ENCODE measurements around the gene C14orf180.

The C14orf180 gene

DNA sequence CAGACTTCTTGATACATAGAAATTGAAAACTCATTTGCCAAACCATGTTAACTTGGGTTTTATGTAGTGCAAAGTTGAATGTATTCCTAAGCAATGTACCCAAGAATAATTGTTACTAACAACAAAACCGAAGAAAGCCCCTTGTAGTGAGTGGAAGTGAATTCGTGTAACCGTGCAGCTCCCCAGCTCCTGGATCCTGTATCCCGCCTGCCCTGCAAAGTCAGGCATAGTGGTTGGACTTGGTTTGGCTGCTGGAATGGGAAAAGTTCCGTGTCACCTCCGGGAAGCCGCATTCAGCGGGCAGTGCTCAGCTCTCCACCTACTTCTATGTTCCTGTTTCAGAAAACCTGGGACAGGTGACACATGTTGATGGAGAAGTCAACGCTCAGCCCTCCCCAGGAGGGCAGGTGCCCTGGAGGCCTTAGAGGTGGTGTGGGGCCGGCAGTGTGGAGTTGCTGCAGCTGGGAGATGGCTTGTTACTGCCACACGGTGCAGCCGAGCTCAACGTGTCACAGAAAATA, 29.2 kb upstream of the C14orf180 start:
- DNase-seq (ENCODE audit: low read depth in 2 of 2) = no peak

DNA sequence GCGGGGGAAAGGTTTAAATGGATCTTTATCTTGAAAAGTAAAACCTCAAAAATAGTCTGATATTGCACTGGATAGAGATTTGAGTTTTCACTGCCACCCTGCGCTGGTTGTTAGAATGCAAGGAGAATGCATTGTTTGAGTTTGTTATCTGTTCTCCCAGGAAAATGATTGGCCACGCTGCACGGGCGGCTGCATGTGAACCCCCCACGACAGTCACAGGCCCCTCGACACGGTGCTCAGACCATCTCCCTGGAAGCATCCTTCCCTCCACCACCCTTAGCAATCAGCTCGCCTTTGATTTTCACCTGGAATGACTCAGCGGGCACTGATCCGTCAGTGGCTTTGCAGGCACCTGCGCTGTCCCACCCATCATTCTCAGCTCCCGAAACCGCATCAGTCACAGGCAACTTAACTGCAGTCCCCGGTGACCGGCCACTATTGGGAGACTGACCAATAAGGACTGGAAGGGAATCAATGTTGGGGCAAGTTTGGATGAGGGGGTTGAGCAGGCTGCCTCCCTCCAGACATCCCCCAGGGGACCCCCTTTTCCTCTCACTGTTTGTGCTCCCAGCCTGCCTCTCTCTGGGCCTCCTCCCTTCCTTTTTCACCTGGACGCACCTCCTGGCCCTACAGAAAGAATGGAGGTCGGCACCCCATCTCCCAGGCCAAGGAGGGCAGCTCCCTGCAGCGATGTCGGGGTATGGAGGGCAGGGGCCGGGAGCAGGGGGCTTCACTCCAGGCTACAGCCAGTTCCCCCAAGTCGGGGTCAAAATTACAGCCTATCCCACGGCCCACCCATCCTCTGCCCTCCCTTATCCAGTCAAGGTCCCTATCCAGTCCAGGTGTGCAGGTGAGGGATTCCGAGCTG, 28.5 kb upstream of the C14orf180 start:
- no peak for DNase-seq (ENCODE audit: low read depth in 2 of 2)

DNA sequence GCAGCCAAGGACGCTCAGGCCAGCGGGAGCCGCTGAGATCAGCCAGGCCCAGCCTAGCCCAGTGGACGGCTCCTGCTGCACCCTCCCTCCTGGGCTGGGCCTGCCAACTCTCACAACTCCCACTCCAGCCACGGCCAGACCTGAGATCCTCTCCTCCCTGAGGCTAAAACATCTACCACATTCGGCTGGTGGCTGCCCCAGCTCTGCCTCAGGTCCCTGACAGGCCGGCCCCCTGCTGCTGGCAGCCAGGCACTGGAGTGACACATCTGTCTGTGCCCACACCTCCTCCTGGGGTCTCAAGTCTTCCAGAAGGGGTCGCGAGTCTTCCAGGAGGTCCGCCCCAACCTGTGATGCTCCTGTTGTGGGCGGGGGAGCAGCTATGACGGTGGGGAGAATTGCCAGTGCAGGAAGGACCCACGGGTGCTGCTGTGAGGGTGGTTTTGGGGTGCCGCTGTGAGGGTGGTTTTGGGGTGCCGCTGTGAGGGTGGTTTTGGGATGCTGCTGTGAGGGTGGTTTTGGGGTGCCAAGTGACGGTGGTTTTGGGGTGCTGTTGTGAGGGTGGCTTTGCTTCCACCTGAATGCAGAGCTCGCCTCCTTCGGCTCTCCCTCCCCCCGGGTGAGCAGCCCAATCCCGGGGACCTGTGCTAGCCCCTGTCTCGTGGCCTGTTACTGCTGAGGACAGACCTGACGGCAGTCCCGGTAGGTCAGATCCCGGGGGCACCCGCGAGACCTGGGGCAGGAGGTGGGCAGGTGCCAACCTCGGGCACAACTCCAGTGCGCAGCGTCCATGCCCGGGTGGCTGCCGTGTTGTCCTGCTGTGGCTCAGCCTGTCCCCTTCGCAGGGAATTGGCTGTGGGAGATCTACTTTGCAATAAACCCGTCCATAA, 27.5 kb upstream of the C14orf180 start:
- no peak for DNase-seq (ENCODE audit: low read depth in 2 of 2)

DNA sequence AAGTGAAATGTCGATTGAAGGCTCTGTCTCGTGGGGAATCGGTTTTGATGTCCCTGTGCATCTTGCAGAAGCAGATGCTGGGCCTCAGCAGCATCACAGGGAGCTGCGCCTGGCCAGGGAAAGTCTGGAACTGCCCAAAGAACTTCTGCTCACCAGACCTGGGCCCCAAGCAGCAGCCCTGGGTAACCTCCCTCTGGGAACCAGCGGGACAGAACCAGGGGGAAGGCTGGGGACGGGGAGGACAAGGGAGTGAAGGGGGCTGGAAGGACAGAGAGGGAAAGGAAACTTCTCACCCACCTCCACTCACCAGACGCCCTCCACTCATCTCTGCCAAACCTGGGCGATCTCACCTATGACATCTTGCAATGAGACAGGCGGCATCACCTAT, 26.8 kb upstream of the C14orf180 start:
- no peak for DNase-seq (ENCODE audit: low read depth in 2 of 2)

DNA sequence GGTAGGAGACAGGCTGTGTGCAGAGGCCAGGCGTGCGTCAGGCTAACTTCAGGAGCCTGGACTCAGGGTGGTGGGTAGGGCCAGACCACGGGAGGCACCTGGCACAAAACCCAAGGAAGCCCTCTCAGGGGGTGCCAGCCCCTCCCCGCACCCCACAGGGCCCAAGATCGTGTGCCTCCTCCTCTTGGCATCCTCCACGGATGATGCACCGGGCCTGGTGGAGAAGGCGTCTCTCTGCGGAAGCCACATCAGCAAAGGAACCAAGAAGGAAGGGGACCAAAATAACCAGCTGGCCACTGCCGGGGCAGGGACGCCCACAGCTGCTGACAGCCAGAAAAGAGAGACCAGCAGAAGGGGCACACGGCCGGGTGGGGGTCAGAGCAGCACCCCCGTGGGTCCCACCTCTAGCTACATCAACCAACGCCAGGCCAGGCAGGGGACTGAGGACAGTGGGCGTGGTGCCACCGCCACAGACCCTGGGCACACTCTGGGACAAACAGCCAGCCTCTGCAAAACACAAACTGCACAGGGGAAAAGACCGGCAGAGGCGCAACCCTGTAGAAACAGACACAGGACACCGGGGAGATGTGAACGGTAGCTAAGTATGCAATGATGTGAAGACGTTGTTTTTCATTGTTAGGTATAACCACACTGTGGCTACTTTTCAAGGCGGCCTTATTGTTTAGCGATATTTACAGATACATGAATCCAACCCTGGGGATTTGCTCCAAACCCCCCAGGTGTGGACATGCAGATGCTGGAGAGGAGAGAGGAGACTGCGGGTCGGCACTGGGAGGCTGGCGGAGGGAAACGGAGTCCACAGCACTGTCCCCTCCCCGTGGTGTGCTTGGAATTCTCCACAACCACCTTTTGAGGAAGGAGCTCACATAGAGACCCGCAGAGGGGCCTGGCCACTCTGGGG, 26.1 kb upstream of the C14orf180 start:
- DNase-seq (ENCODE audit: low read depth in 2 of 2) = no peak

DNA sequence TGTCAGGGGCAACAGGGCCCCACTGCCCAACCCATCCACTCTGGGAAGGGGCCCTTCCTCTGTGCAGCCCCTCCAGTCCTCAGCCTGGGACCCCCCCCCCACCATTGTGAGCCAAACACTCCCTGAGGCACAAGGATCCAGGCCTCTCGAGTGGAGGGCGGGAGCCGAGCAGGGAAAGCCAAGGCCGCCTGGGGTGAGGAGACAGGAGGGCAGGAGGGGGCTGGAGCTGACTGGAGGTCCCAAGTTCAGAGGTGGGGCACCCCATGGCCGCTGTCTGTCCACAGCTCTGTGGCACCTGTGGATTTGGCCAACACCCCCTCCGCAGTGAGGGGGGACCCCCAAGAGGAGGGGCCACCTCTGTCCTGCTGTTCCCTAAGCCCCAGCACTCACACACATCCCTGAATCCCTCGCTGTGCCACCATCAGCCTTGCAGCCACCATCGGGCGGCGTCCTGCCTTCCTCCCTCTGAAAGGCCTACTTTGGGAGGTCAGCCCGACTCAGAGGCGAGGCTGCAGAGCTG, 25.4 kb upstream of the C14orf180 start:
- no peak for DNase-seq (ENCODE audit: low read depth in 2 of 2)

DNA sequence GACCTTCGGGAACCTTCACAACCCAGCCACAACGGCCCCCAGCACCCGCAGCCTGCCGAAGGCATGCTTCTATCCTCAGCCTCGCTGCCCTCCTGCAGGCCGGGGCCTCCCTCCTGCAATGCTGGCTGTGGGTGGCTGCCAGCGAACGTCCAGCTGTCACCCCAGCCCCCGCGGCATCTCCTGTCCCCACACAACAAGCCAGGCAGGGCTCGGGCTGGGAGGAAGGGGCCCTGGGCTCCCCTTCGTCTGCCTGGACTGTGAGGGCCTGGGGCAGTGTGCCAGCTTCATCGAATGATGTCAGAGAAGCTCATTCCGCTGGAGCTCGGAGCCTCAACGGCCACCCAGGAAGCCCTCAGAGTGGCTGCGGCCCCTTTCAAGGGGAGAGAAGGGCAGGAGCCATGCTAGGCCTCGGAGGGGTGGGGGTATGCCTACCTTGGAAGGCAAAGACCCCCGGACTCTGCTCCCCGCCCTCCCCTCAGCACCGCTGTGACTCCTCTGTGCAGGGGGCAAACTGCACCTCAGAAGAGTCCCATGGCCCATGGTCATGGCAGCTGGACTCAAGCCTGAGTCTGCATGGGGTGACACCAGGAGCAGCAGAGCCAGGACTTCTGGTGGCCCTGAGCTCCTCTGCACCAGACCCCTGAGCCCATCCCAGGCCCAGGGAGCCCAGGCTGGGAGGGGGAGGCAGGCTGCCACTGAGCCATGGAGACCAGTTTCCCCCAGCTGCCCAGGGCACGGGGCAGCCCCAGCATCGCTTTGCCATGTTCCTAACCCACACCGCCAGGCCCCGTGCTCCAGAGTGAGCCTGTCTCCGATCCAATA, 24.7 kb upstream of the C14orf180 start:
- DNase-seq (ENCODE audit: low read depth in 2 of 2) = no peak

DNA sequence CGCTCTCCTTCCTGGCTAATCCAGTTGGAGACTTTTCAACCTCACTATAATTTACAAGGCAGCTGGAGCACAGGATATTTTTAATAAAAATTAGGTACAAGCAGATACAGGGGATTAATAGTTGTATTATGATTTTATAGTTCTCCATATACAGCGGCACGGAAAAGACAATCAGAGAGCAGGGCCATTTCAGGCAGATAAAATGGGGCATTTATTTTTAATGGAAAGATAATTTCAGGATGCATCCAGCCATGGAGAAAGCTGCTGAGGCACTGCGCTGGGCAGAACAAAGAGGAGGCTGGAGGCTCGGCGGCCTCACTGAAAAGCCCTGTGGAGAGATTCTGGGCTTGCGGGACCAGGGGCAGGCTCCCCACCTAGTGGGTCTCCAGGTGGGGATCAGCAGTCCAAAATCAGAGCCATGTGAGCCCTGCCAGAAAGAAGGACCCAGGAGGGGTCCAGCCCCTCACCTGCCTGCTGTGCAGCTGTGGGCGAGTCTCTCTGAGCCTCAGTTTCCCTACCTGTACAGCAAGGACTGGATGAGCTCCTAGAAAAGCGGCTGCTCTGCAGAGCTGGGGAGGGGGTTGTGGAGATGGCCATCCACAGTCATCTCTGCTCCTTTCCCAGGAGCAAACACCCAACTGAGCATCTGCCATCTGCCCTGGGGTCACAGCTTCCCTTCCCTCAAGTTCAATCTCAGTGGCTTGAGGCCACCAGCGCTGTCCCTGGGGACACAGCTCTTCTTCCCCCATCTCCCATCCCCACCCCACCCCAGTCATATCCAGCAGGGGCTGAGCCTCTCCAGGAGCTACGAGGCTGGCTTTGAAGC, 23.9 kb upstream of the C14orf180 start:
- no peak for DNase-seq (ENCODE audit: low read depth in 2 of 2)

DNA sequence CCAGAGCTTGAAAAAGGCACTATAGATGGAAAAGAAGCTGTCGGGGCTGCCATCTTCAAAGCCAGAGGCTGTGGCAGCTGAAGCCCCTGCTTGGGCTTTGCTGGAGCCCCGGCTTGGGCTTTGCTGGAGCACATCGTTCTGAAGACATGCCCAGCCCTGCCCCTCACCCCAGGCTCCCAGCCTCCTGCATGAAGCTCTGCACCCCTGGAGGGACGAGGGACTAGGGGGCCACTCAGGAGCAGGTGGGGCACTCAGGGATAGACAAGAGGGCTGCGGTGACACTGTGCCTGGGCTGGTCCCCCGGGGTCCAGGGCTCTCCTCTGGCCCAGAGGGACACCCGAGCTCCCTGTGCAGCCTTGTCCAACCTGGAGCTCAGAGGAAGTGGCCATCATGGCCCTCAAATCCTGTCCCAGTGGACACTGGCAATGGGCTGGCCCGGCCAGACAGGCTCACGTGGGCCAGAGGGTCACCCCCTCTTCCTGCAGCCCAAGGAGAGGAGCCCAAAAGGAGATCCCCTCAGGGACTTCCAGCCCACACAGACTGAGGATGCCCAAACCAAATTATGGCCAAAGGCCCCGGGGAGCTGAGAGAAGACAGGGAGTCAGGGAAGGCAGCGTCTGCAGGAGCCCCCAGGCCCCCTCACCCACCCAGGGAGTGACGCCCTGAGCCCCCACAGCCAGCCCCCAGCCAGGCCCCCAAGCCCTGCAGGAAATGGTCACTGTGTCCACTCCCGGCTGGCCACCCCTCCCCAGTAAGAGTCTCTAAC, 23.1 kb upstream of the C14orf180 start:
- no peak for DNase-seq (ENCODE audit: low read depth in 2 of 2)

DNA sequence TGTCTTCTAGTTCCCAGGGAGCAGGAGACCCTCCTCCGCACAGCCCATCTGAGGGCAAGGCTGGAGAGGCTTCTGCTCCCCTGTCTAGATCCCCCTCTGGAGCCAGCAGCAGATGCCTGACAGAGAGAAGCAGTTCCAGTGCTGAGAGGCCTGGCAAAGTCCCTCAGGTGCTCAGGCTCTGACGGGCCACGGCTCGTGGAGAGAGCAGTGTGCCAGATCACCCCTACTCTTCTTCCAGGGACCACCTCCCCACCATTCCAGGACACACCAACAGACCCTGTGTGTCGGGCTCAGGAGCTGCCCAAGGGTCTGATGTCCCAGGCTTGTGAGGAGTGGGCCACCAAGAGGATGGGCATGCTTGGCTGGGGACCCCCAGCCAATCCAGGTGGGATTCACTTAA, 22.5 kb upstream of the C14orf180 start:
- DNase-seq (ENCODE audit: low read depth in 2 of 2) = no peak

DNA sequence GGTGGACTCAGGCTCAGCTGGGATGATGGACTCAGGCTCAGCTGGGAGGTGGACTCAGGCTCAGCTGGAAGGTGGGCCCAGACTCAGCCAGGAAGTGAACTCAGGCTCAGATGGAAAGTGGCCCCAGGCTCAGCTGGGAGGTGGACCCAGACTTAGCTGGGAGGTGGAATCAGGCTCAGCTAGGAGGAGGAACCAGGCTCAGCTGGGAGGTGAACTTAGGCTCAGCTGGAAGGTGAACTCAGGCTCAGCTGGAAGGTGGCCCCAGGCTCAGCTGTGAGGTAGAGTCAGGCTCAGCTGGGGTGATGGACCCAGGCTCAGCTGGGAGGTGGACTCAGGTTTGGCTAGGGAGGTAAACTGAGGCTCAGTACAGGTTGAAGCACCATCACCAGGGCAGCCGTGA, 21.8 kb upstream of the C14orf180 start:
- no peak for DNase-seq (ENCODE audit: low read depth in 2 of 2)

DNA sequence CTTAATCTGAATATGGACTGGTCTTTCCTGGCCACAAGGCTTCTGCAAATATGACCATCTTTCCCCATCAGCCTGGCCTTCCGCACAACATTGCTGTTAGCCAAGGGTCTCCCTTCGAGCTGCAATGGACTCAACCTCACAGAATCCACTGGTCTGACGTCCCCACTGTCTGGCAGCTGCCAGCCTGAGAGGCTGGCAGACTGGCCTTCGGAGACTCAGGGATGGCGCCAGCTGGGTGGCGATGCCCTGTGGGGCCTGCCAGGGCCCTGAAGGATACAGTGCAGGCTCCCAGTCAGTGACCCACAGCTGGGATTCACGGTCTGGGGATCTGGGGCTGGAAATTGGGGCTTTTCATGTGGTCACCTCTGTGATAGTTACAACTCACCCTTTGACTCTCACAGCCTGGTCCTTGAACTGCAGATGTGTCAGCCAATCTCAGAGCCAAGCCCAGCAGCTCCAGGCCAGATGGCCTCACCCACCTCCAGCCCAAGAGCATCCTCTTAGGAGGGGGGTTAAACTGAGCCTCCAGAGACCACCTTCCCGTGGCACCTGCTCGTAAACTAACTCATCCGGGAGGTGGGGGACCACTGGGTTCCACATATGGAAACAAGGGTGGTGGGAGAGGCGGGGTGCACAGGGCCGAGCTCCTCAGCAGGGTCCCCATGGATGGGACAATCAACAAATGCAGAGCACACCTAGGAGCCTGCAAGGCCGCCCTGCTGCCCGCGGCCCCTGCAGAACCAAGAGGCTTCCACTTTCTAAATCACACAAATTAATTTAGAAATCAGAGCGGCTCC, 21.1 kb upstream of the C14orf180 start:
- no peak for DNase-seq (ENCODE audit: low read depth in 2 of 2)

DNA sequence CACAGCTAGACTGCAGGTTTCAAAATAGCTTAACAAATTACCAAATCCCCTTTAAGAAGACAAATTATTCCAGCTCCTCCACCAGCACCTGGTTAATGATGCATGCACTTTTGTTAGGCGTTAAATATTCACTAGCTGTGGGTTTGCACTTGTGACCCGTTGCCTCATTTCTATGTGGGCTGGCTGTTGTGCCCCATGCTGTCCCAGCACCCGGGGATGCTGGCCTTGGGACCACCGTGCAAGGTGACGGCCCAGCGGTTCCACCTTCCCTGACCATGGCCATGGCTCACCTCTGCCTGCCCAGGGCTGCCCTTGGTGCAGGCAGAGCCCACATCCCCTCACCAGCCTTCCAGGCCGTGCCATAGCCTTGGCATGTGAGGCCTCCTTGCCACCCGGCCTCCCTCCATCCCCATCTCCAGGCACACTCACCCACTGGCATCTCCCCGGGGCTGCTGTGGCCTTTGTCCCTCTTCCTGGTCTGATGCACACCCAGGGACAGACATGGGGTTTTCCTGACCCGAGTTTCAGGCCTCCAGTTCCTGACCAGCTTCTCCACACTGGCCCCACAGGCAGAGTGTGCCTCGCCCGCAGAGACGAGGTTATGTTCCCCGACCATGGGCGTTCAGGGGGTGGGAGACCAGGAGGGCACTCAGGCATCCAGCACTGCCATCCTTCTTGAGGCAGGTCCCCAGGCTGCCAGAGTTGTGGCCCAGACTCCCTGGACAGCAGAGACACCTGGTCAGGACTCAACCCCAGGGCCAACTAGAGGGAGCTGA, 20.3 kb upstream of the C14orf180 start:
- DNase-seq (ENCODE audit: low read depth in 2 of 2) = no peak

DNA sequence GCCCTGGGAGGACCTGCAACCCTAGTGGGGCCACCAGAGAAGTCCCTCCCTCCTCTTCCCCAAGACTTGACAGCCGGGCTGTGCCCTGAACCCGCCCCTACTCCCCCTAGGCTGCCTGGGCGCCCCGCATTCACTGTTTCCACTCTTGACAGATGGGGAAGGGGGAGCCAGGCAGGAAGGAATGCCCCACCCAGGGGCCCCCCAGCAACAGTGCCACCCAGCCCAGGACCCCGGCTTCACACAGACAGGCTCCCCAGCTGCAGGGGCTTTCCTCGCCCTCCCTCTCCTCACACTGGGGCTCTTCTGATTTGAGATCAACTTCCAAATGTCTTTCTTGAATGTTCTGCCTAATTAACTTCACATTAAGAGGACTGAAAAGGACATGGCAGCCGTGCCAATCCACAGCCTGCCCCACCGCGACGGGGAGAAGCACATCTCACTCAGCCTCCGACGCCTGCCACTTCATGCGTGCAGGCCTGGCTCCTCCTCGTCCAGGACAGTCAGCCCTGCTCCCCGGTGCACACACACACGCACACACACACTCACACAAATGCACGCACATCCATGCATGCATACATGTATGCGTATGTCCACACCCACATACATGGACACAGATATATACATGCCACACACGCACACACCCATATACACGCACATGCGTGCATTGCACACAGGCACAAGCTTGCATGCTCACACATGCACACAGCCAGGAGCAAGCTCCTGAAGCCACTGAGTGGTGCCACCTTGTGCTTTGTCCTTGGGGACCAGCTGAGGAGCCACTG, 19.6 kb upstream of the C14orf180 start:
- no peak for DNase-seq (ENCODE audit: low read depth in 2 of 2)

DNA sequence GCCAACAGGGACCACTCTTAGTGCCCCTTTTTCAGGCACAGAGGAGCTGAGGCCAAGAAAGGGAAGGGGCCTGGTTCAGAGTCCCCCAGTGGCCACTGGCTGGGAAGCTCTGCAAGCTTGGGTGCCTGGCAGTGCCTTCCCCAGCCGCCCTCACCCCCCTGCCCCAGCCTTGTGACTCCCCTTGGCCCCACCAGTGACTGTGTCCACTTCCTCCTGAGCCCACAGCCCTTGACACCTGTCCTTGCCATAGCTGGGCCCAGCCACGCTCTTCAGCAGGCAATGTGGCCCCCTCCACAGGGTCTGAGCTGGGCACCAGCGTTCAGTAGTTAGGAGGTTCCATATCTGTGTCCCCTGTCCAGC, 19.0 kb upstream of the C14orf180 start:
- DNase-seq (ENCODE audit: low read depth in 2 of 2) = no peak

DNA sequence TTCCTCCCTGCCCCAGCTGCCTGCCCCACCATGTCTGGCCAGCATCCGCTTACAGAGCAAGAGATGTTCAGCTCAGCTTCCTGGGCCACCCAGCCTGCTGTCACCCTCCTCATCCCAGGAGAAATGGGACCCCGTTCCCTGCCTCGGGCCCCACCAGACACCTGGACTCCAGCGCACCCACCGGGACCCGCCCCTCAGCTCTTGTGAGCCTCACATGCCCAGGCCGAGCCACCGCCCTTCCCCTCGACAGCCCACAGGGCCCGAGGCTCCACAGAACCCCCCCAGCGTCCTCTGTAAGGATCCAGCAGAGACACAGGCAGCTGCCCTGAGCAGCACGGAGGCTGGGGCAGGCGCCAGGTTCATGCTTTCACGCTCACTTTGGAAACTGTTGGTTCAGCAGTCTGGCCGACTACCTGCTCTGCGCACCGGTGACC, 18.4 kb upstream of the C14orf180 start:
- DNase-seq (ENCODE audit: low read depth in 2 of 2) = no peak
